Kidney (tissue), 14 donors: ENCODE data around the gene SRRM3. TPM values are rescaled to one million over a fixed set of nuclear protein-coding genes. Genes with fewer than 3 reads are reported as not detected.
A peak's percentile ranks its signal among the peaks of the same experiment; 100 is the strongest.

Source experiments
- DNase-seq, 5 donors: peaks; one replicate each; pipeline ENCODE4 v3.0.0-alpha.2; 2013 to 2020
- FAIRE-seq: peaks from 2 replicates; lab custom pipeline; 2012; peaks lifted over from hg19 to GRCh38; lab: Jason Lieb, UNC
- H3K27ac ChIP-seq, 2 donors: one replicate each; pipeline ENCODE4 v1.7.0; 2013; ENCODE audit warnings: low read depth in 2 of 2, low read length in 2 of 2, inconsistent platforms in 1 of 2
- H3K27me3 ChIP-seq: one replicate; pipeline ENCODE4 v1.7.1; 2013; ENCODE audit warnings: low read length, inconsistent platforms; ENCODE audit not compliant: control insufficient read depth, insufficient read depth
- H3K36me3 ChIP-seq, 3 donors: one replicate each; pipeline versions ENCODE4 v1.7.0 to v1.7.1; 2013; ENCODE audit warnings: low read length in 3 of 3, control low read depth in 1 of 3, inconsistent platforms in 1 of 3; ENCODE audit not compliant: insufficient read depth in 3 of 3, control insufficient read depth in 2 of 3
- H3K4me1 ChIP-seq, 3 donors: one replicate each; pipeline versions ENCODE4 v1.7.0 to v1.7.1; 2013; ENCODE audit warnings: low read length in 3 of 3, inconsistent platforms in 1 of 3, low read depth in 1 of 3; ENCODE audit not compliant: control insufficient read depth in 2 of 3, insufficient read depth in 2 of 3
- H3K4me3 ChIP-seq, 3 donors: one replicate each; pipeline versions ENCODE4 v1.7.0 to v1.8.1; 2013; ENCODE audit warnings: low read length in 3 of 3, control low read depth in 1 of 3, inconsistent platforms in 1 of 3
- H3K9ac ChIP-seq, 3 donors: one replicate each; pipeline versions ENCODE4 v1.7.0 to v1.7.1; 2013; ENCODE audit warnings: low read length in 3 of 3, control low read depth in 1 of 3, inconsistent platforms in 1 of 3
- H3K9me3 ChIP-seq, 3 donors: one replicate each; pipeline versions ENCODE4 v1.7.0 to v1.7.1; 2013; ENCODE audit warnings: low read length in 3 of 3, control low read depth in 1 of 3, inconsistent platforms in 1 of 3; ENCODE audit not compliant: control insufficient read depth in 2 of 3, insufficient read depth in 1 of 3
- CTCF ChIP-seq: IDR thresholded peaks from 3 replicates; pipeline ENCODE4 v1.5.1; 2012; ENCODE audit warnings: mild to moderate bottlenecking, moderate library complexity, borderline replicate concordance; ENCODE audit not compliant: insufficient read depth; ENCODE audit errors: extremely low read depth
- intact Hi-C: fragments of 100-400 bp; cut with DNase I; formaldehyde crosslinking; loops from one replicate; pipeline ENCODE4 v1.11.1; 2022
- polyA plus RNA-seq: library from polyadenylated mRNA; stranded (reverse); fragments of 350-450 nt; fragmentation: Illumina TruSeq; extraction: RNeasy Lipid Tissue Mini Kit (QIAGEN cat#74804); gene quantifications from one replicate; pipeline ENCODE4 v1.2.3, GENCODE V29; 2014; ENCODE audit warnings: low read depth, low replicate concordance; ENCODE audit not compliant: insufficient read depth
- total RNA-seq: library from RNA; stranded (reverse); fragmentation: NEBNext Ultra II Directional; extraction: Animal tissue kit (Norgen Biotek cat#: 25700); gene quantifications from one replicate; pipeline ENCODE4 v1.2.1, GENCODE V29; 2021
- donor health status: control.
- donor health status: control.
- donor health status: control.
- donor health status: control.
- donor health status: control.
- donor health status: DM: yes; HTN: yes; CAD: no.
- donor health status: Normal renal cell carcinoma (clear cell type).

SRRM3 gene
- total and polyA plus RNA-seq, 2 donors from 2014 or later = 0.99 to 1.0 TPM

GRCh38 chr7:76301000-76301399 is 99.3 kb downstream of the SRRM3 start:
- H3K27me3 ChIP-seq = no peaks in the 10 kb centered on the region
- peaks cover 0 to 6% (median 3%) of the 10 kb centered on the region in 3 donors for H3K36me3 ChIP-seq
- H3K4me3 ChIP-seq = no peak overlapping the region
- intact Hi-C loops = no loop called here
- peaks cover 0 to 13% (median 13%) of the 10 kb centered on the region in 3 donors for H3K4me1 ChIP-seq
- no peak overlapping the region for H3K27ac ChIP-seq
- H3K9ac ChIP-seq = no peak overlapping the region
- DNase-seq = no peak
- no peak for TF ChIP-seq CTCF
- FAIRE-seq = no peak
- no peaks in the 10 kb centered on the region for H3K9me3 ChIP-seq

- H3K9me3 ChIP-seq = no peaks in the 10 kb centered on the region
- intact Hi-C loops = no loop called here
- H3K27me3 ChIP-seq = no peaks in the 10 kb centered on the region
- peak within 1 kb of the TSS; percentile 100 for H3K27ac ChIP-seq
- H3K36me3 ChIP-seq = peaks cover 0 to 6% (median 3%) of the 10 kb centered on the region in 3 donors
- H3K4me3 ChIP-seq = peak within 1 kb of the TSS; percentile 58 to 85 (median 74)
- no peak for TF ChIP-seq CTCF
- peak; percentile 83 to 98 (median 93) for DNase-seq
- peak; percentile 60 for FAIRE-seq
- peaks cover 0 to 13% (median 13%) of the 10 kb centered on the region in 3 donors for H3K4me1 ChIP-seq
- H3K9ac ChIP-seq = peak within 1 kb of the TSS; percentile 15 to 100 (median 95)
Observed at GRCh38 chr7:76302347-76303201, 100.9 kb downstream of the SRRM3 start, which contains the start of gene HSPB1. Gene HSPB1, plus strand, starts transcription at chr7:76302673. Its CDS starts 40 bp downstream, at chr7:76302713.

GRCh38 chr7:76303202-76304147 is 101.8 kb downstream of the SRRM3 start:
- Histone ChIP-seq H3K36me3 (peaks cover 0 to 6% (median 3%) of the 10 kb centered on the region in 3 donors), H3K4me1 (peaks cover 0 to 13% (median 13%) of the 10 kb centered on the region in 3 donors), H3K27ac (peak overlapping the region; percentile 100), H3K27me3 (no peaks in the 10 kb centered on the region), H3K4me3 (peak overlapping the region; percentile 58 to 85 (median 74)), H3K9me3 (no peaks in the 10 kb centered on the region), H3K9ac (peak overlapping the region; percentile 15 to 100 (median 95))
- intact Hi-C loops = no loop called here
- DNase-seq = peak; percentile 96 to 97 (median 97)
- TF ChIP-seq CTCF = no peak
- no peak for FAIRE-seq
